HTR-8/SVneo (cell line): ENCODE results near the gene NKX6-1.

Experiments
- DNase-seq: peaks from one replicate; pipeline ENCODE4 v3.0.0; 2011; ENCODE audit warnings: low spot score, mixed read lengths; ENCODE audit not compliant: insufficient read length
- FAIRE-seq: peaks from 2 replicates; lab custom pipeline; 2011; peaks lifted over from hg19 to GRCh38; lab: Jason Lieb, UNC

The NKX6-1 gene

GRCh38 chr4:84481077-84481859 is 17.8 kb downstream of the NKX6-1 start:
- no peak for DNase-seq
- no peak for FAIRE-seq

DNA sequence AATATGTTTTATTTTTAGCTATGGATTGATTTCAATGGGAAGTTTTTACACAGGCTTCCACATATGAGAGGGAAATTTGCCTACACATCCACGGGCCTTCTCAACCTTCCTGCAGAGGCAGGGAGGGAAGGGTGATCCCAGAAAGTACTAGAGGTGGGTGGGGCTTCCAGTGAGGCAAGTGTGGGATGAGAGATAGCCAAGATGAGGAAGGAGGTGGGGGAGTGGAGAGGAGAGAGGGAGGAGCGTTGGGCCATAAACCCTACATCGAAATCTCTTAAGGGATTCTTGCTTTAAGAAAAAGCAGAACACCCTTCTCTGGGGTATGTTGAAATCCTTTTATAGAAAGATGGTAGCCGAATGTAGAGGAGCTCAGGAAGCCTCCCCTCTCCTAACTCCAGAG is 19.0 kb downstream of the NKX6-1 start:
- no peak for DNase-seq
- no peak for FAIRE-seq

DNA sequence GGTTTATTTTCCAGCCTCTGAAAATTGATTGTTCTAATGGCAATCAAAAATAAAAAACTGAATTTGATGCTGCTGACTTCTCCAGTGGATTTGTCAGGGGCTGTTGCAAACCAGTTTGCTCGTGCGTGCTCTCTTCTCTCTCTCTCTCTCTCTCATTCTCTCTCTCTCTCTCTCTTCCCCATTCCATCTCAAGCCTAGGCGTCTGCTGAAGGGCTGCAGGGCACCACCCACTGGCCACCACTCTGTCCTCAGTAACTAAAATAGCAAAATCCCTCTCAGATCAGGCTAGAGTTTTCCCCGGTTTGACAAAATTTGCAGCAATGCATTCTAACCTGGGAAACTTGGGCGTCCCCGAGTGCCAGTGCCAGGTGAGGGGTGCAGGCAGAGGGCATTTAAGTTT is 19.4 kb downstream of the NKX6-1 start:
- FAIRE-seq: no peak

DNA sequence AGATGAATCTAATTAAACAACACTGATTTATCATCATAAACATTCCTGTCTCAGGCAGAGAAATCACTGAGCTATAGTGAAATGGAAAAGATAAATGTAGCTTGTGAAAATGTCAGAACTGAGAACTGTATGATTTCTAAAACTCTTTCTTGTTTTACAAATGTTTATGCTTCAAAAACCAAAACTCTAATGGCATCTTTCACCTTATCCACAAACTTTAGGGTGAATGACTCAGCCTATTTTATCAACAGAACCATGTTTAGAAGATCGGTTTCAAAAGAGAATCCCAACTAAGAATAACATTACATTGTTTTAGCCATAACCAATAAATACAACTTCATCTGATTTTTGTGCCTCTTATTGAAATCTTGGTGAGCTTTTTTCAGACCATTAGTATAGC is 21.4 kb downstream of the NKX6-1 start:
- DNase-seq: no peak
- FAIRE-seq: no peak

More for the DNA sequence above, 19.4 kb downstream of the NKX6-1 start:
- no peak for DNase-seq

GRCh38 chr4:84474107-84474506 is 25.0 kb downstream of the NKX6-1 start:
- FAIRE-seq (no peak), DNase-seq (no peak)

DNA sequence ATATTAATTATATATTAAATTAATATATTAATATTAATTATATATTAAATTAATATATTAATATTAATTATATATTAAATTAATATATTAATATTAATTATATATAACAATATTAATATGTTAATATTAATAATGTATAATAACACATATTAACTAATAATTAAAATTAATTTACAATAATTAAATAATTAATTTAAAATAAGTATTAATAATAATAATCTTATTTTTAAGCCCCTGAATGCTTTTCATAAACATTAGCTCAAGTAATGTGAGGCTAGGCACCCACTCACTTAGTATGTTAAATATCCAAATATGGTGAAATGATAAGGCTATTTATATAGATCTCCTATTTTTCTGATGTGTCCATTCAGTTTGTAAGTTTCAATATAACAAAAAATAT is 26.9 kb downstream of the NKX6-1 start:
- no peak for FAIRE-seq

GRCh38 chr4:84470204-84470785 is 28.8 kb downstream of the NKX6-1 start:
- FAIRE-seq: no peak
- DNase-seq: no peak

More for the DNA sequence above, 26.9 kb downstream of the NKX6-1 start:
- no peak for DNase-seq

DNA sequence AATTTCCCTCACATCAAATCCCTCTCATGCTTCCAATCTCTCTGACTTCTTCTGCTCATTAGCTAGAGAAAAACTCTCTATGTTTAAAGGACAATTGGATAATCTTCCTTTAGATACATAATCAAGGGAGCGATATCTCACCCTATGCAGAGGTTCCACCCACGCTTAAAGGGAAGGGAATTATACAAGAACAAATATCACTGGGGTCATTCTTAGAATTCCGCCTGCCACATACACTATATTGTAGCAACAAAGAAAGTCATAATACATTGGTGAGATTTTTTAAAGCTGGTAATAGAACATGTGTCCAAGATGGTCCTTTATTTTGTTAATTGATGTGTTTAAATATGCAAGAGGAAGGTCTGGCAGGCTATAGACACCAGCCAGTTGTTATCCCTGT is 31.5 kb downstream of the NKX6-1 start:
- no peak for FAIRE-seq
- DNase-seq: no peak

DNA sequence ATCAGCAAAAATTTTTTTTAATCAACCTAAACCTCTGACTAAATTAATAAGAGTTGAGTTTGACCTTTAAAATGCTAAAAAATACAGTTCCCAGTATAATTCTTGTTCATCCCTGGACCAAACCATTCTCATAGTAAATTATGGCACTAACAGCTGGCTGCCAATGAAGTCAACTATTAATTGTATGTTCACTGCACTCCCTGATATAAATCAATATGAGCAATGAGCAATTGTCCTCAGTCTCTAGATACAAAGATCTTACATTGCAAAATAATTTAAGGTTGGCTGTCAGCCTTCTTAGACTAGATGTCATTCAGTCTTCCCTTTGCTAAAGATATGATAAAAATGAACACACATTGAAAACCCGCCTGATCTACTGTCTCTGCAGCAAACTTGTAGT is 39.3 kb downstream of the NKX6-1 start:
- FAIRE-seq (no peak), DNase-seq (no peak)

DNA sequence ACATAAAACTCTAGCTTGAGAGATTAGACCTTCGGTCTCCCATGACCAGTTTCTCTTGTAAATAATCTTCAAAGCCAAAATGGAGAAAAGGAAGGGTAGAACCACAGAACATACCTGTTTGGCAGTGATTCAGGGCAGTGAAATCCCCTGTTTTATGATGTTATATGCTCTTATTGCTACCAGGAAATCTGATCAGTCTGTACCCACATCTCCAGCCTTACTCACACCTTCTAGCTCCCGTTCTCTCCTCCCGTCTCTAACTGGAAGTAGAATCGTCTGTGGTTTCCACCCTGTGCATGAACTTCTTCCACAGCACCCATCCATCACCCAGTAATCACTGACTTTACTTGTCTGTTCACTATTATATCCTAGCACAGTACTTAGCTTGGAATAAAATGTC is 42.9 kb downstream of the NKX6-1 start:
- no peak for DNase-seq
- FAIRE-seq: no peak

GRCh38 chr4:84455697-84456096 is 43.4 kb downstream of the NKX6-1 start:
- no peak for FAIRE-seq
- no peak for DNase-seq

DNA sequence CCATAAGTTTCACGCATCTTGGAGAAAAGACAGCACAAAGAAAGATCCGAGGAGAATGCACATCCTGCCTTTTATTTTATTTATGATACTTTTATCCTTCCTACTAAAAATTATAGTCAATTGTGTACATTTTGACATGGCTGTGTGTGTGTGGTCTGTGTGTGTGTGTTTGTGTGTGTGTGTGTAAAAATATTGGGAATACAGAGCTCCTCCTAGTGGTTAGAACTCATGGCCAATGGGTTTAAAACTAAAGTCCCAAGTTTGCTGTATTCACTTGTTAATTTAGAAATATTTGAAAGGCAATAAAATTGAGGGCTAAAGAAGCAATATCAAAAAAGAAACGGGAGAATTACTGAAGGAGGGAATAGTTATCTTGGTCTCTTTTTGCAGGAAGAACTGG is 47.5 kb downstream of the NKX6-1 start:
- FAIRE-seq (no peak), DNase-seq (no peak)

GRCh38 chr4:84443523-84443922 is 55.6 kb downstream of the NKX6-1 start:
- FAIRE-seq: no peak
- no peak for DNase-seq

- FAIRE-seq: no peak
- no peak for DNase-seq
Observed at GRCh38 chr4:84442778-84443177, 56.3 kb downstream of the NKX6-1 start.
